Nephron (organoid): ENCODE measurements around the gene PCNX4.
A peak's percentile ranks its signal among the peaks of the same experiment; 100 is the strongest.
"Not testable (repeated sequence)": the region's sequence is repeated elsewhere in the genome, so short reads cannot be mapped to it uniquely, and the experiment has no call there.

Experiments
- H3K27ac Mint-ChIP-seq, 3 experiments: 2 replicates each; pipeline ENCODE4 v1.8.0; 2020; ENCODE audit warnings: mixed read lengths in 3 of 3, mild to moderate bottlenecking in 2 of 3, moderate library complexity in 1 of 3
- H3K27me3 Mint-ChIP-seq: 2 replicates; pipeline ENCODE4 v1.8.0; 2021; ENCODE audit warnings: low read depth, mild to moderate bottlenecking, moderate library complexity, mixed read lengths
- H3K36me3 Mint-ChIP-seq: 2 replicates; pipeline ENCODE4 v1.8.0; 2020; ENCODE audit warnings: low read depth, mixed read lengths
- H3K4me1 Mint-ChIP-seq: 2 replicates; pipeline ENCODE4 v1.8.0; 2020; ENCODE audit warnings: mixed read lengths
- H3K4me3 Mint-ChIP-seq, 3 experiments: 2 replicates each; pipeline ENCODE4 v1.8.0; 2020; ENCODE audit warnings: mild to moderate bottlenecking in 3 of 3, mixed read lengths in 3 of 3, moderate library complexity in 2 of 3
- H3K9me3 Mint-ChIP-seq: 2 replicates; pipeline ENCODE4 v1.8.0; 2020; ENCODE audit warnings: mixed read lengths
- TF ChIP-seq, protein P1 (sequence below), 3 experiments: fragments of 200-600 bp; sonication (generic); IDR thresholded peaks; one replicate each; pipeline ENCODE4 v1.5.0; 2021; ENCODE audit warnings: antibody characterized with exemption in 3 of 3; ENCODE audit not compliant: unreplicated experiment in 3 of 3

The PCNX4 gene

DNA sequence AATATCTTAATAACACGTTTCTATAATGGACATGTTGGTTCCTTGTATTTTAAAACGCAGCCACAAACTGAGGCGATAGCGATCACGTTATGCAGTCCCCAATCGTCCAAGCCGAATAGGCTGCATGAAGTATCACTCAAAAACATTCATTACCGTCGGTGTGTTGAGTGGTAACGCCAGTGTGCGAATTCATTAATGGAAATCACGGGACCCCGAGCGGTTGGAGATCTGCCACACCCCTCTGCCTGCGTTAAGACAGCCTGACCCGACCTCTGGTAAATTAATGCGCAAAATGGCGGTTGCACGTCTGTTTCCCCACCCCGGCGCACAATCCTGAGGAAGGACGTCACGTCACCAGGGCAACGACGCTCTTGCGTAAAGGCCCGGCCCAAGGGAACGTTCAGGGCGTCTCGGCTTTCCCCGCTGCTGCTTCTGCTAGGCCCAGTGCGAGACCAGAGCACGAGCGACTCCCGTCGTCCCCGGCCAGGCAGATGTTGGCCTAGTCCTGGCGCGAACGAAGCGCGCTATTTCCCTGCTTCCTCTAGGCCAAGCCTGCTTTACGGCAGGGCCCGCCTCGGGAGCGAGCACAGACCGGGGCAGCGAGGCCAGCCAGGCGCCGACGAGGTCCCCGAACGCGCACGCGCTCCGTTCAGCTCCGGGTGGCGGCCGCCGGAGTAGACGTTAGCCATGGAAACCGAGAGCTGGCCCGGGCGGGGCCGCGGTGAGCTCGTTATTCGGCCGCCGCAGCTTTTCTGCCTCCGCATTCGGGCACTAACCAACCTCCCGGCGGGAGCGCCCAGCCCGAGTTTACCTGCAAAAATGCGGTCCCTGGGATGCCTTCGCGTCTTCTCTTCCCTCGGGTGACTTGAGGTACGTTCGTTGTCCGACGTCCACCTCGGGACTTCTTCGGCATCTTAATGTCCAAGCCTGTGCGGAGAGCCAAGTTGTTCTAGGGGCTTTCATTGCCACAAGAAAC is at the start of gene PCNX4:
PCNX4 (plus strand) TSS at position 374 of the 976 bp plus-strand sequence. CDS start 15,716 bp downstream, outside the sequence.
- Mint-ChIP-seq H3K4me3 (peak within 1 kb of the TSS; percentile 94 to 97 (median 94)), H3K27me3 (no peaks in the 10 kb centered on the region), H3K27ac (peak within 1 kb of the TSS; percentile 98), H3K36me3 (peaks cover 4% of the 10 kb centered on the region), H3K9me3 (no peaks in the 10 kb centered on the region), H3K4me1 (peaks cover 42% of the 10 kb centered on the region)
- TF ChIP-seq, protein P1, sequence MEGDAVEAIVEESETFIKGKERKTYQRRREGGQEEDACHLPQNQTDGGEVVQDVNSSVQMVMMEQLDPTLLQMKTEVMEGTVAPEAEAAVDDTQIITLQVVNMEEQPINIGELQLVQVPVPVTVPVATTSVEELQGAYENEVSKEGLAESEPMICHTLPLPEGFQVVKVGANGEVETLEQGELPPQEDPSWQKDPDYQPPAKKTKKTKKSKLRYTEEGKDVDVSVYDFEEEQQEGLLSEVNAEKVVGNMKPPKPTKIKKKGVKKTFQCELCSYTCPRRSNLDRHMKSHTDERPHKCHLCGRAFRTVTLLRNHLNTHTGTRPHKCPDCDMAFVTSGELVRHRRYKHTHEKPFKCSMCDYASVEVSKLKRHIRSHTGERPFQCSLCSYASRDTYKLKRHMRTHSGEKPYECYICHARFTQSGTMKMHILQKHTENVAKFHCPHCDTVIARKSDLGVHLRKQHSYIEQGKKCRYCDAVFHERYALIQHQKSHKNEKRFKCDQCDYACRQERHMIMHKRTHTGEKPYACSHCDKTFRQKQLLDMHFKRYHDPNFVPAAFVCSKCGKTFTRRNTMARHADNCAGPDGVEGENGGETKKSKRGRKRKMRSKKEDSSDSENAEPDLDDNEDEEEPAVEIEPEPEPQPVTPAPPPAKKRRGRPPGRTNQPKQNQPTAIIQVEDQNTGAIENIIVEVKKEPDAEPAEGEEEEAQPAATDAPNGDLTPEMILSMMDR (IDR thresholded peaks at IDR 0.05; ENCODE audit: unreplicated experiment in 3 of 3), result no peak

DNA sequence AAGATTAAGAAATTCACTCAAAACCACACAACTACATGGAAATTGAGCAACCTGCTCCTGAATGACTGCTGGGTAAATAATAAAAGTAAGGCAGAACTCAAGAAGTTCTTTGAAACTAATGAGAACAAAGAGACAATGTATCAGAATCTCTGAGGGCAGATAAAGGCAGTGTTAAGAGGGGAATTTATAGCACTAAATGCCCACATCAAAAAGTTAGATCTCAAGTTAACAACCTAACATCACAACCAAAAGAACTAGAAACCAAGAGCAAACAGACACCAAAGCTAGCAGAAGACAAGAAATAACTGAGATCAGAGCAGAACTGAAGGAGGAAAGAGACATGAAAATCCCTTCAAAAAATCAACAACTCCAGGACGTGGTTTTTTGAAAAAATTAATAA is 43.7 kb upstream of the PCNX4 start:
- not testable (repeated sequence) for H3K36me3 Mint-ChIP-seq, H3K4me1 Mint-ChIP-seq, H3K27me3 Mint-ChIP-seq, H3K4me3 Mint-ChIP-seq, H3K27ac Mint-ChIP-seq
- peaks cover 44% of the 10 kb centered on the region for H3K9me3 Mint-ChIP-seq

DNA sequence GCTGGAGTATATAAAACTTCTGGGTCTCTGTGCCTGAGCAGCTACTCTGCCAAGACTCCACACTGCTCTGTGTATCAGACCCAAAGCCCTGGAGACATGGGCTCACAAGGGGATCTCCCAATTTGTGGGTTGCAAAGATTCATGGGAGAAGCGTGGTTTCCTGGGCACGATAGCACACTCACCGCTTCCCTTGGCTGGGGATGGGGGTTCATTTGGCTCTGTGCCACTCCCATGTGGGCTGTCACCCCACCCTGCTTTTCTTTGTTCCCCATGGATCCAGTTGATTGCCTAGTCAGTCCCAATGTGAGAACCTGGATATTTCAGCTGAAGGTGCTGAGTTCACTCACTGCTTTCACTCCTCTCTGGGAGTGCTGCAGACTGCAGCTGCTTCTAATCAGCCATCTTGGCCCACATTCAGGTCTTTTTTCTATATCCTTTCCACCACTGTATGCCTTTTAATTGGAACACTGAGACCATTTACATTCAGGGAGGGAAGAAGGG is 40.0 kb upstream of the PCNX4 start:
- H3K9me3 Mint-ChIP-seq, result peaks cover 16% of the 10 kb centered on the region
- TF ChIP-seq, protein P1 (IDR thresholded peaks at IDR 0.05; ENCODE audit: unreplicated experiment in 3 of 3), result no peak
- H3K4me1 Mint-ChIP-seq, result peaks cover 8% of the 10 kb centered on the region
- no peaks in the 10 kb centered on the region for H3K27me3 Mint-ChIP-seq
- no peaks in the 10 kb centered on the region for H3K36me3 Mint-ChIP-seq
- H3K27ac Mint-ChIP-seq, result peak overlapping the region; percentile 59 to 85 (median 66)
- H3K4me3 Mint-ChIP-seq, result peak overlapping the region in 1 of 3 experiments; percentile 4

DNA sequence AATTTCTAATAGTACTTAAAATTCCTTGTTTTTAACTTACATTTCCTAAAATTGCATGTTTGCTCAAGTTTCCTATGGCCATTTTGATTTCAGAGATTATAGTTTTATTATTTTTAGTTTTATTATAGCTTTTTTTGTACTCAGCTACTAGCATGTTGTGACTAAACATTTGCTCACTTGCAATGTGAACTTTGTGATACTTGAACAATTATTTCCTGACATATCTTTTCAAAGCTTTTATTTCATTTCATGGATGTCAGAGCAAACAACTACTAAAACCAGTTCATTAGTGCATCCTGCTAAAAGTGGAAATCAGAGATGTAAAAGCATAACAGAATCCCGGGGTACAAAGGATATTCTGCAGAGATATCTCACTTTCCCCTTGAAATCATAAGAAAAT is 33.6 kb upstream of the PCNX4 start:
- no peaks in the 10 kb centered on the region for H3K36me3 Mint-ChIP-seq

DNA sequence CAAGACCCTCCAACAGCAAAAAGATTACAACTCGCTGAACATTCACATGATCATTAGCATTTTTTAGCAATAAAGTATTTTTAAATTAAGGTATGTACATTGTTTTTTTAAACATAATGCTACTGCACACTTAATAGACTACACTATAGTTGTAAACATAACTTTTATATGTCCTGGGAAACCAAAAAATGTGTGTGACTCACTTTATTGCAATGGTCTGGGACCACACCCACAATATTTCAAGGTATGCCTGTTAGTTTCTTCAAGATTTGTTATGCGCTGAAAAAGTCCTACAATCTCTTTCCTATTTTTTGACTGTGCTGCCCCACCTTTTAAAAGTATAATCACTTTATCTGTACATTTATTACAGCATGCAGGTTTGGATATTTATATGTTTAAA is 30.4 kb upstream of the PCNX4 start:
- Mint-ChIP-seq H3K36me3 (no peaks in the 10 kb centered on the region), H3K4me3 (no peak overlapping the region), H3K27ac (no peak overlapping the region), H3K27me3 (no peaks in the 10 kb centered on the region), H3K9me3 (no peaks in the 10 kb centered on the region), H3K4me1 (no peaks in the 10 kb centered on the region)
- TF ChIP-seq, protein P1 (IDR thresholded peaks at IDR 0.05; ENCODE audit: unreplicated experiment in 3 of 3), result no peak

More for the DNA sequence above, 33.6 kb upstream of the PCNX4 start:
- Mint-ChIP-seq H3K27ac (no peak overlapping the region), H3K4me3 (no peak overlapping the region), H3K27me3 (no peaks in the 10 kb centered on the region), H3K4me1 (no peaks in the 10 kb centered on the region), H3K9me3 (no peaks in the 10 kb centered on the region)
- TF ChIP-seq, protein P1 (IDR thresholded peaks at IDR 0.05; ENCODE audit: unreplicated experiment in 3 of 3), result no peak

DNA sequence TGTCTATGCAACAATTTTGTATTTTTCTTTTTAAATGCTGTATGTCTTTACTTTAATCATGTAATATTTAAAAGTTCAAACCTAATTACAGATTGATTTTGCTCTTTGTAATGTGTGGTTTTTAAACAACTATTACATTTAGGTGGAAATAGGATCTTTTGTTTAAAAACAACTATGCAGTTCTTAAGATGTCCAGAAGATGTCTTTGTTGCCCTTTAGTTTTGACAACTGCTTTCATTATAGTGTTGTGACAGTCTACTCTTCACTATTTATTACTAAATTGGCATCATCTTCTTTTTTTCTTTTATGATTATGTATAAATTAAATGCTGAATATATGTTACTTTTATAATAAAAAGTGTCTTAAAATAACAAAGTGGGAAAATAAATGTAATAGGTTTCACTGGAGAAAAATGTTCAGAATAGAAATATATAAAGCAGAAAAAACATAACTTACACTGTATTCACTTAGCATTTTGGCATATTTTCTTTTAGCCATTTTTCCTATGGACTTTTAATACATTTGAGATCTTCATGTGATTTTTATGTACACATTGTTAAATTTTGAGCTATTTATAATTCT is 27.1 kb upstream of the PCNX4 start:
- Mint-ChIP-seq H3K27me3 (no peaks in the 10 kb centered on the region), H3K9me3 (no peaks in the 10 kb centered on the region)

More for the DNA sequence above, 27.1 kb upstream of the PCNX4 start:
- TF ChIP-seq, protein P1 (IDR thresholded peaks at IDR 0.05; ENCODE audit: unreplicated experiment in 3 of 3), result peak; percentile 42 to 64 (median 50)
- Mint-ChIP-seq H3K36me3 (no peaks in the 10 kb centered on the region), H3K27ac (no peak overlapping the region), H3K4me1 (no peaks in the 10 kb centered on the region), H3K4me3 (no peak overlapping the region)
